Heart right ventricle (tissue), 16 donors: Measurements from ENCODE around the gene WWP2. TPM values are rescaled to one million over a fixed set of nuclear protein-coding genes. Genes with fewer than 3 reads are reported as not detected.

ENCODE experiments used
- ATAC-seq, 8 donors: fragments of 200-7000 bp; cut with Tn5 transposase; one replicate each; pipeline ENCODE4 v1.9.1; 2020; ENCODE audit warnings: mild to moderate bottlenecking in 8 of 8, moderate library complexity in 8 of 8, moderate number of reproducible peaks in 1 of 8
- DNase-seq, 2 donors: peaks; one replicate each; pipeline ENCODE4 v3.0.0-alpha.2; 2020
- H3K27ac ChIP-seq, 10 donors: fragments of 200-600 bp; sonication (generic) in 2 of 10; one replicate each; pipeline versions ENCODE4 v1.5.0 to v1.8.0; 2020 to 2022; ENCODE audit warnings: mild to moderate bottlenecking in 3 of 10
- H3K27me3 ChIP-seq, 7 donors: fragments of 200-600 bp; one replicate each; pipeline ENCODE4 v1.8.0; 2021 to 2022; ENCODE audit warnings: mild to moderate bottlenecking in 2 of 7
- H3K36me3 ChIP-seq, 9 donors: fragments of 200-600 bp; sonication (generic) in 1 of 9; one replicate each; pipeline versions ENCODE4 v1.5.0 to v1.8.0; 2020 to 2022; ENCODE audit warnings: mild to moderate bottlenecking in 2 of 9
- H3K4me1 ChIP-seq, 9 donors: fragments of 200-600 bp; sonication (generic) in 1 of 9; one replicate each; pipeline versions ENCODE4 v1.5.0 to v1.8.0; 2020 to 2022; ENCODE audit warnings: mild to moderate bottlenecking in 4 of 9
- H3K4me3 ChIP-seq, 10 donors: fragments of 200-600 bp; sonication (generic) in 2 of 10; one replicate each; pipeline versions ENCODE4 v1.5.0 to v1.8.0; 2020 to 2022; ENCODE audit warnings: mild to moderate bottlenecking in 7 of 10, moderate library complexity in 2 of 10
- H3K9me3 ChIP-seq, 11 donors: fragments of 200-600 bp in 10 of 11; sonication (generic) in 2 of 11; one replicate each; pipeline versions ENCODE4 v1.5.0 to v1.8.0; 2013 to 2022; ENCODE audit warnings: mild to moderate bottlenecking in 2 of 11, control low read depth in 1 of 11, moderate library complexity in 1 of 11
- WGBS, 2 donors: extraction: QIAGEN DNeasy Blood & Tissue Kit; methylation state at CpG; one replicate each; pipeline ENCODE4 v1.1.7; 2013; ENCODE audit warnings: inconsistent platforms in 1 of 2; 5-methylcytosine and 5-hydroxymethylcytosine counted together
- intact Hi-C, 10 donors: fragments of 100-400 bp; cut with DNase I; formaldehyde crosslinking; loops; one replicate each; pipeline versions ENCODE4 v1.11.1 to v1.14.2; 2022
- polyA plus RNA-seq, 2 donors: library from polyadenylated mRNA; stranded (reverse); fragments of 200-250 nt; gene quantifications; one replicate each; pipeline ENCODE4 v1.2.3, GENCODE V29; 2013
- total RNA-seq, 10 donors: library from RNA; stranded (reverse); fragmentation: NEBNext Ultra II Directional in 3 of 10; extraction: Animal tissue kit (Norgen Biotek cat#: 25700) in 3 of 10; gene quantifications; one replicate each; pipeline versions ENCODE4 v1.2.1 to v1.2.4, GENCODE V29; 2021 to 2023
- TF ChIP-seq, protein P1 (sequence below), 9 donors: fragments of 200-600 bp; sonication (generic) in 2 of 9; IDR thresholded peaks; one replicate each; pipeline versions ENCODE4 v1.5.0 to v1.8.0; 2021 to 2022; ENCODE audit warnings: antibody characterized with exemption in 9 of 9, mild to moderate bottlenecking in 5 of 9, moderate library complexity in 1 of 9
- donor health status: Arrhythmogenic right ventricular cardiomyopathy.
- donor health status: ischemic (EF 13 %, LVEDD 7.1; RV severe dilation, severe dysfunction).
- donor health status: healthy with polysubstance abuse.
- donor health status: DM: no; HTN: yes; CAD: no.
- donor health status: DM: no; HTN: no; CAD: no.
- donor health status: ischemic (EF 25% LVEDD 6.9; RV normal size, moderate dysfunction).
- donor health status: ischemic (EF 25% LVEDD 5.7; RV mildly dilated, moderate dysfunction).
- donor health status: healthy.
- donor health status: DM: yes; HTN: yes; CAD: no.
- donor health status: Ischemic cardiomyopathy.
- donor health status: ischemic (EF 35%, LVEDD 5.7; RV mildly dilated, moderate dysfunction).
- donor health status: nonischemic (EF 11% LVEDD 7.7; RV severe dilation, severe dysfunction).
- donor health status: DM: yes; HTN: yes; CAD: no.
- donor health status: PGD.
- donor health status: ischemic (EF 29% LVEDD 5.4; RV normal size, mild dysfunction).
- donor health status: nonischemic (EF 23%, LVEDD 6.1; RV moderate dilation, normal function).

The WWP2 gene
- total and polyA plus RNA-seq, 12 donors: 9.0 to 31.1 (median 20.7) TPM

DNA sequence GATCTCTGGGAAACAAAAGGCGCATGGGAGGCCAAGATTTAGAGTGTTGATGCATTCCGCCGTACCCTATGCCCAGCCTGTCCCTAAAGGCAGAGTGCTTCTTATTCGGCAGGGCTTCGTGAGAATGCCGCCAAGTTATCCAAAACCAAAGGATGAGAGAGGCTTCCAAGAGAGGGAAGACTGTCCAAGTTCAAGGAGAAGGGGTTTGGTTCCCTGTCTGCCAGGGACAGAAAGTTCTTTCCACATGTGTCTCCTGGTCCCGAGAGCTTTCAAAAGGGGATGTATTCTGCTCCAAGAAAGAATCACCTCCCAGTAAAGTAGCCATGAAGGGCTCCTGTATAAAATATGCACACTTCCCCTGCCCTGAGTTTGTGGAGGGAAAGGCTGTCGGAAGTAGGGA lies 146.9 kb downstream of the WWP2 start:
- ATAC-seq (no peak), DNase-seq (no peak)
- Histone ChIP-seq H3K4me3 (no peak overlapping the region), H3K27ac (no peak overlapping the region), H3K4me1 (peaks cover 0 to 7% (median 0%) of the 10 kb centered on the region in 9 donors), H3K9me3 (no peaks in the 10 kb centered on the region), H3K36me3 (peaks cover 0 to 46% (median 10%) of the 10 kb centered on the region in 9 donors), H3K27me3 (no peaks in the 10 kb centered on the region)
- 97% methylated on average over 8 of the region's 8 CpGs for WGBS, 2 donors
- intact Hi-C loops: no loop called here
- TF ChIP-seq, protein P1, sequence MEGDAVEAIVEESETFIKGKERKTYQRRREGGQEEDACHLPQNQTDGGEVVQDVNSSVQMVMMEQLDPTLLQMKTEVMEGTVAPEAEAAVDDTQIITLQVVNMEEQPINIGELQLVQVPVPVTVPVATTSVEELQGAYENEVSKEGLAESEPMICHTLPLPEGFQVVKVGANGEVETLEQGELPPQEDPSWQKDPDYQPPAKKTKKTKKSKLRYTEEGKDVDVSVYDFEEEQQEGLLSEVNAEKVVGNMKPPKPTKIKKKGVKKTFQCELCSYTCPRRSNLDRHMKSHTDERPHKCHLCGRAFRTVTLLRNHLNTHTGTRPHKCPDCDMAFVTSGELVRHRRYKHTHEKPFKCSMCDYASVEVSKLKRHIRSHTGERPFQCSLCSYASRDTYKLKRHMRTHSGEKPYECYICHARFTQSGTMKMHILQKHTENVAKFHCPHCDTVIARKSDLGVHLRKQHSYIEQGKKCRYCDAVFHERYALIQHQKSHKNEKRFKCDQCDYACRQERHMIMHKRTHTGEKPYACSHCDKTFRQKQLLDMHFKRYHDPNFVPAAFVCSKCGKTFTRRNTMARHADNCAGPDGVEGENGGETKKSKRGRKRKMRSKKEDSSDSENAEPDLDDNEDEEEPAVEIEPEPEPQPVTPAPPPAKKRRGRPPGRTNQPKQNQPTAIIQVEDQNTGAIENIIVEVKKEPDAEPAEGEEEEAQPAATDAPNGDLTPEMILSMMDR (IDR thresholded peaks at IDR 0.05): no peak

DNA sequence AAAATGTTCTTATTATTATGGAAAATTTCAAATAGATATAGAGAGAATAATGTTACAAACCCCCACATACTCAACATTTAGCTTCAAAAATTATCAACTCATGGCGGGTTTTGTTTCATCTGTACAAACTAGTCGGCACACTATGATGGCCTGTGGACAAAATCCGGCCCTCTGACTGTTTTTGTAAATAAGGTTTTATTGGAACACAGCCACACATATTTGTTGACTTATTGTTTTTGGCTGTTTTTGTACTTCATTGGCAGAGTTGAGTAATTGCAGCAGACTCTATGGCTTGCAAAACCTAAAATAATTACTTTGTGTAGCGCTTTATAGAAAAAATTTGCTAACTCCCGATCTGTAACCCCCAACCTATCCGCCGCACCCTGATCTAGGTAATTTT lies 147.6 kb downstream of the WWP2 start:
- no peak for ATAC-seq
- H3K9me3 ChIP-seq: no peaks in the 10 kb centered on the region
- DNase-seq: no peak
- WGBS, 2 donors: 93 to 95% methylated on average over 7 of the region's 7 CpGs
- no peak overlapping the region for H3K27ac ChIP-seq
- TF ChIP-seq, protein P1 (IDR thresholded peaks at IDR 0.05): no peak
- H3K27me3 ChIP-seq: no peaks in the 10 kb centered on the region
- peaks cover 0 to 46% (median 10%) of the 10 kb centered on the region in 9 donors for H3K36me3 ChIP-seq
- H3K4me3 ChIP-seq: no peak overlapping the region
- H3K4me1 ChIP-seq: peaks cover 0 to 4% (median 0%) of the 10 kb centered on the region in 9 donors
- intact Hi-C loops: no loop called here

DNA sequence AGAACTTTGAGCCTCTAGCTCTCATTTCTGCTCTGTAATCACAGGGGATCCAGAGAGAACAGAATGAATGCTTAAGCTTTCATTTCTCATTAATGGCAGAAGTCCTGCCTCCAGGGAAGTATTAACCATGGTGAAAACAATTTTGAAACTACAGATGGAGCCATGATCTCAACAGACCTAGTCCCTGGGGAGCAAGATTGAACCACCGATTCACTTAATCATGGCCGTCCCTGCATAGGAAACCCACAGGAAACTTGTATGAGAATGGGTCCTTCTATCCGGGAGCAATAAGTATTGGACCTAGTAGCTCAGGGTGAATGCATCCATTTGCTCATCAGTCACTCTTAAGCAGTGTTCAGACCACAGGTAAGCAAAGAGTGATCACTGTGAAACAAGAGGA lies 148.8 kb downstream of the WWP2 start:
- DNase-seq (no peak), ATAC-seq (no peak)
- WGBS, 2 donors: 51 to 56% methylated on average over 3 of the region's 3 CpGs
- Histone ChIP-seq H3K27me3 (no peaks in the 10 kb centered on the region), H3K9me3 (no peaks in the 10 kb centered on the region), H3K27ac (no peak overlapping the region), H3K4me3 (no peak overlapping the region), H3K4me1 (no peaks in the 10 kb centered on the region), H3K36me3 (peaks cover 0 to 46% (median 10%) of the 10 kb centered on the region in 9 donors)
- intact Hi-C loops: no loop called here
- TF ChIP-seq, protein P1 (IDR thresholded peaks at IDR 0.05): no peak

DNA sequence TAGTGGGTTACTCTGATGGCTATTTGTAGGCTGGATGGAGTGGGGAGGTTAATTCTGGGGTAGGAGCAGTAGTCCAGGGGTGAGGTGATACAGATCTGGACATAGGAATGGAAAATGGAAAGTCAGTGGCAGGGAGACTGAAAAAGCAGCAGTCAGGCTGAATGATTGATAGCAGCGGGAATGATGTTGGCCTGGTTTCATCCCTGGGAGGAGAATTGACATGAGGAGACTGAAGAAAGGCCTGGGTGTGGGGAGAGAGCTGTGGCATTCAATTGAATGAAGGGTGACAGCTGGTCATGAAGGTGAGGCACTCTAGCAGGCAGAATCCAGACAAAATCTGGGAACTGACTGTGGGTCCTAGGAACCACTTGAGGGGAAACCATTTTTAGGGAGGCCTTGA lies 154.3 kb downstream of the WWP2 start:
- H3K27ac ChIP-seq: no peak overlapping the region

More for the DNA sequence above, 154.3 kb downstream of the WWP2 start:
- 85 to 96% methylated on average over 1 of the region's 1 CpG for WGBS, 2 donors
- no peak for DNase-seq
- H3K4me1 ChIP-seq: peaks cover 0 to 14% (median 6%) of the 10 kb centered on the region in 9 donors
- intact Hi-C loops: no loop called here
- TF ChIP-seq, protein P1 (IDR thresholded peaks at IDR 0.05): no peak
- no peak overlapping the region for H3K4me3 ChIP-seq
- no peaks in the 10 kb centered on the region for H3K27me3 ChIP-seq
- H3K9me3 ChIP-seq: no peaks in the 10 kb centered on the region
- no peak for ATAC-seq
- peaks cover 0 to 31% (median 0%) of the 10 kb centered on the region in 9 donors for H3K36me3 ChIP-seq
